CD14-positive monocyte (primary cell): ENCODE results near the gene CDH12. TPM values are rescaled to one million over a fixed set of nuclear protein-coding genes. Genes with fewer than 3 reads are reported as not detected.

ENCODE experiments used
- DNase-seq, 3 donors: peaks; one replicate each; pipeline ENCODE4 v3.0.0-alpha.2; 2011 to 2022
- H2AFZ ChIP-seq: 2 replicates; pipeline ENCODE4 v1.6.0; 2012; ENCODE audit warnings: mild to moderate bottlenecking, low read depth, low read length, inconsistent platforms; ENCODE audit not compliant: insufficient read depth, poor library complexity, severe bottlenecking
- H3K27ac ChIP-seq, 2 donors: 1 replicate in 1 of 2; 2 replicates in 1 of 2; pipeline ENCODE4 v1.5.1; 2012 to 2013; ENCODE audit warnings: low read length in 2 of 2, control low read depth in 1 of 2, inconsistent platforms in 1 of 2, low read depth in 1 of 2, mild to moderate bottlenecking in 1 of 2
- H3K27me3 ChIP-seq, 2 donors: one replicate each; pipeline versions ENCODE4 v1.6.0 to v1.6.1; 2011 to 2013; ENCODE audit warnings: low read length in 2 of 2; ENCODE audit not compliant: control insufficient read depth in 2 of 2, insufficient read depth in 2 of 2
- H3K36me3 ChIP-seq, 2 donors: replicated peaks in 1 of 2; 1 replicate in 1 of 2; 2 replicates in 1 of 2; pipeline versions ENCODE4 v1.5.1 to v1.6.1; 2012 to 2013; ENCODE audit warnings: low read length in 2 of 2, control low read depth in 1 of 2, inconsistent platforms in 1 of 2, mild to moderate bottlenecking in 1 of 2; ENCODE audit not compliant: insufficient read depth in 2 of 2, control insufficient read depth in 1 of 2
- H3K4me1 ChIP-seq, 2 donors: 1 replicate in 1 of 2; 2 replicates in 1 of 2; pipeline versions ENCODE4 v1.5.1 to v1.6.1; 2012 to 2013; ENCODE audit warnings: low read length in 2 of 2, control low read depth in 1 of 2, inconsistent platforms in 1 of 2, mild to moderate bottlenecking in 1 of 2, moderate library complexity in 1 of 2; ENCODE audit not compliant: insufficient read depth in 2 of 2, control insufficient read depth in 1 of 2
- H3K4me2 ChIP-seq: replicated peaks from 2 replicates; pipeline ENCODE3; 2012; ENCODE audit warnings: low read length, moderate library complexity, mild to moderate bottlenecking; ENCODE audit not compliant: poor library complexity, severe bottlenecking; ENCODE audit errors: extremely low read depth
- H3K4me3 ChIP-seq, 3 experiments: fragments of 200-600 bp in 1 of 3; sonication (generic) in 1 of 3; replicated peaks in 1 of 3; 1 replicate in 2 of 3; 2 replicates in 1 of 3; pipeline ENCODE4 v1.5.1; 2011 to 2013; ENCODE audit warnings: low read length in 3 of 3, mild to moderate bottlenecking in 3 of 3, control low read depth in 2 of 3, low read depth in 2 of 3, inconsistent platforms in 1 of 3, moderate library complexity in 1 of 3
- H3K79me2 ChIP-seq: 2 replicates; pipeline ENCODE4 v1.6.0; 2012; ENCODE audit warnings: mild to moderate bottlenecking, control low read depth, inconsistent platforms, low read length, moderate library complexity; ENCODE audit not compliant: insufficient read depth
- H3K9ac ChIP-seq: 2 replicates; pipeline ENCODE4 v1.6.0; 2017; ENCODE audit warnings: low read length, mild to moderate bottlenecking; ENCODE audit not compliant: insufficient read depth, poor library complexity, severe bottlenecking
- H3K9me3 ChIP-seq, 2 donors: replicated peaks in 1 of 2; 1 replicate in 1 of 2; 2 replicates in 1 of 2; pipeline versions ENCODE4 v1.5.1 to v1.6.1; 2012 to 2013; ENCODE audit warnings: low read length in 2 of 2, control low read depth in 1 of 2; ENCODE audit not compliant: control insufficient read depth in 1 of 2, insufficient read depth in 1 of 2
- H4K20me1 ChIP-seq: 2 replicates; pipeline ENCODE4 v1.6.0; 2012; ENCODE audit warnings: mild to moderate bottlenecking, low read length, control low read depth, moderate library complexity; ENCODE audit not compliant: insufficient read depth
- H3K27ac Mint-ChIP-seq, 7 donors: one replicate each; pipeline ENCODE4 v1.8.0; 2020; ENCODE audit warnings: mild to moderate bottlenecking in 7 of 7, mixed read lengths in 7 of 7, moderate library complexity in 6 of 7, inconsistent platforms in 2 of 7
- H3K27me3 Mint-ChIP-seq, 3 donors: one replicate each; pipeline ENCODE4 v1.8.0; 2021 to 2022; ENCODE audit warnings: low read depth in 3 of 3, mild to moderate bottlenecking in 3 of 3, mixed read lengths in 3 of 3, moderate library complexity in 3 of 3, inconsistent platforms in 1 of 3
- H3K36me3 Mint-ChIP-seq, 2 donors: one replicate each; pipeline ENCODE4 v1.8.0; 2020; ENCODE audit warnings: mixed read lengths in 2 of 2, inconsistent platforms in 1 of 2, mild to moderate bottlenecking in 1 of 2
- H3K4me1 Mint-ChIP-seq: one replicate; pipeline ENCODE4 v1.8.0; 2020; ENCODE audit warnings: mild to moderate bottlenecking, mixed read lengths
- H3K4me3 Mint-ChIP-seq, 2 donors: one replicate each; pipeline ENCODE4 v1.8.0; 2020; ENCODE audit warnings: mild to moderate bottlenecking in 2 of 2, mixed read lengths in 2 of 2, moderate library complexity in 1 of 2
- H3K9me3 Mint-ChIP-seq, 7 donors: one replicate each; pipeline ENCODE4 v1.8.0; 2020 to 2022; ENCODE audit warnings: mixed read lengths in 7 of 7, mild to moderate bottlenecking in 6 of 7, moderate library complexity in 6 of 7, inconsistent platforms in 2 of 7
- CTCF ChIP-seq: fragments of 200-600 bp; IDR thresholded peaks from one replicate; pipeline ENCODE4 v1.8.0; 2022; ENCODE audit warnings: antibody characterized with exemption, mild to moderate bottlenecking
- WGBS: methylation state at CpG from one replicate; pipeline ENCODE4 v1.1.5; 2013; ENCODE audit warnings: missing lambda C conversion rate; ENCODE audit not compliant: insufficient coverage; 5-methylcytosine and 5-hydroxymethylcytosine counted together
- intact Hi-C, 2 donors: fragments of 100-400 bp; cut with micrococcal nuclease; formaldehyde crosslinking; loops; one replicate each; pipeline versions ENCODE4 v1.15.0 to v1.15.1; 2023
- polyA plus RNA-seq, 3 donors: library from polyadenylated mRNA; depleted of rRNA in 1 of 3; unstranded in 2 of 3; stranded (reverse) in 1 of 3; fragments of 300-500 nt in 2 of 3; fragments of >200 nt in 1 of 3; fragmentation: Illumina TruSeq in 2 of 3; gene quantifications; 1 replicate in 2 of 3; 2 replicates in 1 of 3; pipeline ENCODE4 v1.2.3, GENCODE V29; 2012 to 2021

The CDH12 gene
- polyA plus RNA-seq, 3 donors = not detected

DNA sequence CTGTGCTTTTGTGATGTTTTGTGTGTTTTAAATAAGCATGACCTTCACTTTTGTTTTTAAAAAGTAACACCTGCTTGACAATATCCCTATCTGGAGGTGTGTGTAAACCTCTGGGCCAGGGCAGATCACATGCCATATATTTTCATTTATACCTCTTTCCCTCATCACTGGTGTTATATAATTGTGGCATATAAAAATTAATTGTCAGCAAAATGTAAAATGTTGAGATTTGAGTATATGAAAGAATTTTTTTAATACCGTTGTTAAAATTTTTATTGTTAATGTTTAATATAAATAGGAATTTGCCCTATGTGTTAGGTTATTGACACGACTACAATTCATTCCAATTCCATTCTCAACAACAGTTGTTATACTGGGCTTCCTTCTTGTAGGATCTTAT is 6.5 kb downstream of the CDH12 start:
- H3K27ac ChIP-seq = no peak overlapping the region
- H3K4me1 ChIP-seq = no peaks in the 10 kb centered on the region
- H3K9ac ChIP-seq = no peak overlapping the region
- intact Hi-C loops = no loop called here
- no peaks in the 10 kb centered on the region for H3K79me2 ChIP-seq
- no peak overlapping the region for H3K4me2 ChIP-seq
- Mint-ChIP-seq H3K36me3 (no peaks in the 10 kb centered on the region), H3K27me3 (no peaks in the 10 kb centered on the region), H3K4me1 (no peaks in the 10 kb centered on the region), H3K27ac (no peak overlapping the region), H3K9me3 (peaks cover 0 to 3% (median 0%) of the 10 kb centered on the region in 7 donors), H3K4me3 (no peak overlapping the region)
- H3K9me3 ChIP-seq = no peaks in the 10 kb centered on the region
- TF ChIP-seq CTCF = no peak
- no peaks in the 10 kb centered on the region for H3K36me3 ChIP-seq
- no peaks in the 10 kb centered on the region for H4K20me1 ChIP-seq
- H3K27me3 ChIP-seq = no peaks in the 10 kb centered on the region
- no CpG with 5 or more reads among the region's 2 CpGs for WGBS
- no peak overlapping the region for H3K4me3 ChIP-seq
- no peak overlapping the region for H2AFZ ChIP-seq
- no peak for DNase-seq

- H3K4me1 Mint-ChIP-seq = no peaks in the 10 kb centered on the region
- intact Hi-C loops = no loop called here
- H3K27ac ChIP-seq = no peak overlapping the region
Observed at GRCh38 chr5:22844636-22845035, 8.5 kb downstream of the CDH12 start.

More at GRCh38 chr5:22844636-22845035, 8.5 kb downstream of the CDH12 start:
- Mint-ChIP-seq H3K27ac (no peak overlapping the region), H3K9me3 (peaks cover 0 to 3% (median 1%) of the 10 kb centered on the region in 7 donors), H3K36me3 (no peaks in the 10 kb centered on the region), H3K27me3 (no peaks in the 10 kb centered on the region), H3K4me3 (no peak overlapping the region)
- Histone ChIP-seq H3K9me3 (no peaks in the 10 kb centered on the region), H3K27me3 (no peaks in the 10 kb centered on the region), H2AFZ (no peak overlapping the region), H3K36me3 (no peaks in the 10 kb centered on the region), H3K4me1 (no peaks in the 10 kb centered on the region), H3K9ac (no peak overlapping the region), H4K20me1 (no peaks in the 10 kb centered on the region), H3K4me3 (no peak overlapping the region), H3K79me2 (no peaks in the 10 kb centered on the region), H3K4me2 (no peak overlapping the region)
- TF ChIP-seq CTCF = no peak
- no CpG with 5 or more reads among the region's 2 CpGs for WGBS
- DNase-seq = no peak
